ENCODE data around the gene RIT1.
A peak's percentile ranks its signal among the peaks of the same experiment; 100 is the strongest.

RIT1 gene

DNA sequence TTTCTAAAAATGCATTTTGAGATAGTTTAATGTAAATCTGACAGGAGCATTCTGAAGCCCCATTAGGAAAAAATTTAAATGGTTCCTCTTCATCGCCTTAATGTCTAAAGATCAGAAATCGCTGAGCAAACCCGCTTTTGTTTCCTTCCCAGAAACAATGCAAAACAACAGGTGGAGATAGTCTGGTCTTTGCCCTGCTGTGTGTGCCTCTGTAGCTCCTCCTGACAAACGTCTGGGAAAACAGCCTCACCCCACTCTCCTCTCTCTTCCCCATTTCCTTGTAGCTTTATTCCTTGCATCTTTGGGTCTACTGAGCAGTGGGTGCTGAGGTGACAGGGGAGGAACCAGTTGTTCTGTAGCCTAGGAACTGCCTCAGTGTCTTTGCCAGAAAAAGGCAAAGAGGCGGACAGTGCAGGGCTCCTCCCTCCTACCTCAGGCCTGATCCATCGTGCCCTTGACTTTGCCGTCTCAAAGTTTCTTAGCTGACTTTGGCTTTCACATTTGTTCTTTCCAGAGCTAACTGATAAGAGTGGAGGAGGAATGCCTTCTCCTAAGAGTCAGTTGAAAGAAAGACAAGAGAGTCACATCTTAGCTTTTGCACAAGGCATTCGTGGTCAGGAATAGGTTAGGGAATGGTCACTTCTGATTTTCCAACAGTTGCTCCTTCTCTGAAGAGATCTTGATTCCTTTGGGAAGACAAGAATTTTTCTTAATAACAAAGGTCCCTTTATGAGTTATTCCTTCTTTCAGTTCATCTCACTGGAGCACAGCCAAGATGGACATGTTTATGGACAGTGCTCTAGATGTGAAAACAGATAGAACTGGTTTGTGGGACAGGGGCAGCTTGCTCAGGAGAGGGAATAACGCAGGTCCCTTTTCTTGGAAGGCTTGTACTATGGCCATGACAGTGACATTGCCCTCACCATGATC is 26.9 kb downstream of the RIT1 start:
- Histone ChIP-seq H3K4me1 (ENCODE audit: control insufficient read depth, insufficient read depth, low read length) (no peaks in the 10 kb centered on the region), H3K27ac (ENCODE audit: low read depth, low read length) (no peak overlapping the region), H3K4me3 (ENCODE audit: low read length) (no peak overlapping the region), H3K27me3 (ENCODE audit: control insufficient read depth, insufficient read depth, low read length) (no peaks in the 10 kb centered on the region), H3K36me3 (ENCODE audit: control insufficient read depth, insufficient read depth, low read length) (no peaks in the 10 kb centered on the region), H3K9ac (ENCODE audit: low read length) (no peak overlapping the region)

DNA sequence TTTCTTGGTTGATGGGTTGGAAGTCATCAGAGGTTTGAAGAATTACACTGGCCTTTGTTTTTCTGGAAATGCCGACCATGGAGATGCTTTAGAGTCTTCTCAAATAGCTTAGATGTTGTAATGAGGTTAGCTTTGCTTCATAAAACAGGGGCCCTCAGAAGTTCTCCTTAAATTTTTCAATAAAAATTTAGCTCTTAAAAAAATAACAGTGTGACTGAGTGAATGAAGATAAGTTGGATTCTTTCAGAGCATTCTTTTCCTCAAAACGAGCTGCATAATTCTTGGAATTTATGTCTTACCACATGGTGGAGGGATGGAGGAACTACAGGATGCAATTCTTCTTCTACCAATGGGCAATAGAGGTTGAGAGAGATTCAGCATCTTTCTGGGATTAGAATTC is 28.4 kb downstream of the RIT1 start:
- H3K9ac ChIP-seq (ENCODE audit: low read length): no peak overlapping the region
- no peaks in the 10 kb centered on the region for H3K27me3 ChIP-seq (ENCODE audit: control insufficient read depth, insufficient read depth, low read length)
- H3K4me3 ChIP-seq (ENCODE audit: low read length): no peak overlapping the region
- H3K4me1 ChIP-seq (ENCODE audit: control insufficient read depth, insufficient read depth, low read length): no peaks in the 10 kb centered on the region
- H3K36me3 ChIP-seq (ENCODE audit: control insufficient read depth, insufficient read depth, low read length): no peaks in the 10 kb centered on the region
- no peak overlapping the region for H3K27ac ChIP-seq (ENCODE audit: low read depth, low read length)

- no peak overlapping the region for H3K4me3 ChIP-seq (ENCODE audit: low read length)
- H3K27me3 ChIP-seq (ENCODE audit: control insufficient read depth, insufficient read depth, low read length): no peaks in the 10 kb centered on the region
- H3K27ac ChIP-seq (ENCODE audit: low read depth, low read length): no peak overlapping the region
- no peaks in the 10 kb centered on the region for H3K4me1 ChIP-seq (ENCODE audit: control insufficient read depth, insufficient read depth, low read length)
- H3K36me3 ChIP-seq (ENCODE audit: control insufficient read depth, insufficient read depth, low read length): no peaks in the 10 kb centered on the region
- H3K9ac ChIP-seq (ENCODE audit: low read length): no peak overlapping the region
Measured at GRCh38 chr1:155882235-155882634, 28.9 kb downstream of the RIT1 start.

DNA sequence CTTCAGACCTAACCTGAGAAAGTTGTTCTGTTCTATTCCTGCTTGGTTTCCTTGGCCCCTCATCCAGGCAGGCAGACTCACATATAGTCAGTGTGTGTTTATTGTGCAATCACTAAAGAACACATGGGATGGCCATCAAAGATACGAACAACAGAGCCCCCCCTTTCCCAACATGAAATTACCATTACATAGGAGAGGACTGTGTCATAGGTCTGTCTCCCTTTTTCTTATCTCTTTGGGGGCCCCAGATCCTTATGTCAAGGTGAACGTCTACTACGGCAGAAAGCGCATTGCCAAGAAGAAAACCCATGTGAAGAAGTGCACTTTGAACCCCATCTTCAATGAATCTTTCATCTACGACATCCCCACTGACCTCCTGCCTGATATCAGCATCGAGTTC is 30.2 kb downstream of the RIT1 start:
- H3K4me1 ChIP-seq (ENCODE audit: control insufficient read depth, insufficient read depth, low read length): no peaks in the 10 kb centered on the region
- H3K4me3 ChIP-seq (ENCODE audit: low read length): no peak overlapping the region
- no peaks in the 10 kb centered on the region for H3K36me3 ChIP-seq (ENCODE audit: control insufficient read depth, insufficient read depth, low read length)
- H3K27ac ChIP-seq (ENCODE audit: low read depth, low read length): no peak overlapping the region
- no peak overlapping the region for H3K9ac ChIP-seq (ENCODE audit: low read length)
- no peaks in the 10 kb centered on the region for H3K27me3 ChIP-seq (ENCODE audit: control insufficient read depth, insufficient read depth, low read length)

DNA sequence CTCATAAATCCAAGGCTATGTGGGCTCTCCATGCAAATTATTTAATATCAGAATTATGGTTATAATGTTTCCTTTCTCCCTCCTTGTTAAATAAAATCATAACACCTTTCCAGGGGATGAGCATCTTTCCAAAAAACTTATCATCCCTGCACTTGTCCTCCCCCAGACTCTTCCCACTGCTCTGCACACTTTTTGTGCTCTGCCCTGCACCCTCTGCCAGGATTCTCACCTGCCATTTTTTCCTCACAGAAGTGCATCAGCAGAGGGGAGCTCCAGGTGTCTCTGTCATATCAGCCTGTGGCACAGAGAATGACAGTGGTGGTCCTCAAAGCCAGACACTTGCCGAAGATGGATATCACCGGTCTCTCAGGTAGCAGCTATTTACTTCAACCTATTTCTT is 30.9 kb downstream of the RIT1 start:
- H3K4me1 ChIP-seq (ENCODE audit: control insufficient read depth, insufficient read depth, low read length): no peaks in the 10 kb centered on the region
- H3K27me3 ChIP-seq (ENCODE audit: control insufficient read depth, insufficient read depth, low read length): no peaks in the 10 kb centered on the region
- H3K9ac ChIP-seq (ENCODE audit: low read length): no peak overlapping the region
- H3K27ac ChIP-seq (ENCODE audit: low read depth, low read length): no peak overlapping the region
- H3K4me3 ChIP-seq (ENCODE audit: low read length): no peak overlapping the region
- no peaks in the 10 kb centered on the region for H3K36me3 ChIP-seq (ENCODE audit: control insufficient read depth, insufficient read depth, low read length)

GRCh38 chr1:155877945-155878344 is 33.2 kb downstream of the RIT1 start:
- Histone ChIP-seq H3K9ac (ENCODE audit: low read length) (no peak overlapping the region), H3K4me3 (ENCODE audit: low read length) (no peak overlapping the region), H3K4me1 (ENCODE audit: control insufficient read depth, insufficient read depth, low read length) (no peaks in the 10 kb centered on the region), H3K27ac (ENCODE audit: low read depth, low read length) (no peak overlapping the region), H3K36me3 (ENCODE audit: control insufficient read depth, insufficient read depth, low read length) (no peaks in the 10 kb centered on the region), H3K27me3 (ENCODE audit: control insufficient read depth, insufficient read depth, low read length) (no peaks in the 10 kb centered on the region)

GRCh38 chr1:155873860-155874259 is 37.3 kb downstream of the RIT1 start:
- H3K27me3 ChIP-seq (ENCODE audit: control insufficient read depth, insufficient read depth, low read length): no peaks in the 10 kb centered on the region
- H3K4me3 ChIP-seq (ENCODE audit: low read length): no peak overlapping the region
- no peak overlapping the region for H3K9ac ChIP-seq (ENCODE audit: low read length)
- no peak overlapping the region for H3K27ac ChIP-seq (ENCODE audit: low read depth, low read length)
- H3K4me1 ChIP-seq (ENCODE audit: control insufficient read depth, insufficient read depth, low read length): no peaks in the 10 kb centered on the region
- no peaks in the 10 kb centered on the region for H3K36me3 ChIP-seq (ENCODE audit: control insufficient read depth, insufficient read depth, low read length)

GRCh38 chr1:155872527-155872926 is 38.6 kb downstream of the RIT1 start:
- Histone ChIP-seq H3K4me3 (ENCODE audit: low read length) (no peak overlapping the region), H3K4me1 (ENCODE audit: control insufficient read depth, insufficient read depth, low read length) (no peaks in the 10 kb centered on the region), H3K27me3 (ENCODE audit: control insufficient read depth, insufficient read depth, low read length) (no peaks in the 10 kb centered on the region), H3K9ac (ENCODE audit: low read length) (no peak overlapping the region), H3K36me3 (ENCODE audit: control insufficient read depth, insufficient read depth, low read length) (no peaks in the 10 kb centered on the region), H3K27ac (ENCODE audit: low read depth, low read length) (no peak overlapping the region)

- Histone ChIP-seq H3K36me3 (ENCODE audit: control insufficient read depth, insufficient read depth, low read length) (no peaks in the 10 kb centered on the region), H3K27ac (ENCODE audit: low read depth, low read length) (peak overlapping the region; percentile 32), H3K9ac (ENCODE audit: low read length) (no peak overlapping the region), H3K27me3 (ENCODE audit: control insufficient read depth, insufficient read depth, low read length) (no peaks in the 10 kb centered on the region), H3K4me1 (ENCODE audit: control insufficient read depth, insufficient read depth, low read length) (no peaks in the 10 kb centered on the region), H3K4me3 (ENCODE audit: low read length) (no peak overlapping the region)
Measured at GRCh38 chr1:155871390-155871789, 39.8 kb downstream of the RIT1 start.

DNA sequence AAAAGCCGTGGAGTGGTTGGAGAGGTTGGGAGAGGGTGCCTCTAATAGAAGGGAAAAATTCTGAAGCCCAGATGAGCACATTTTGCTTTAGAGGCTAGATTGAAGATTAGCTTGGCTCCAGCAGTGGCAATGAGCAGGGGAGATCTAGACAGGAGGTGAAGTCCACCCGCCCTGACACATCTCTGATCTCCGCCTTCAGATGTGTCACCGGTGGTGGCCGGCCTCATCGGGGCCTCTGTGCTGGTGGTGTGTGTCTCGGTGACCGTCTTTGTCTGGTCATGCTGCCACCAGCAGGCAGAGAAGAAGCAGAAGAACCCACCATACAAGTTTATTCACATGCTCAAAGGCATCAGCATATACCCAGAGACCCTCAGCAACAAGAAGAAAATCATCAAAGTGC is 43.4 kb downstream of the RIT1 start:
- H3K9ac ChIP-seq (ENCODE audit: low read length): no peak overlapping the region
- H3K36me3 ChIP-seq (ENCODE audit: control insufficient read depth, insufficient read depth, low read length): no peaks in the 10 kb centered on the region
- no peak overlapping the region for H3K27ac ChIP-seq (ENCODE audit: low read depth, low read length)
- no peaks in the 10 kb centered on the region for H3K27me3 ChIP-seq (ENCODE audit: control insufficient read depth, insufficient read depth, low read length)
- H3K4me1 ChIP-seq (ENCODE audit: control insufficient read depth, insufficient read depth, low read length): no peaks in the 10 kb centered on the region
- H3K4me3 ChIP-seq (ENCODE audit: low read length): no peak overlapping the region

DNA sequence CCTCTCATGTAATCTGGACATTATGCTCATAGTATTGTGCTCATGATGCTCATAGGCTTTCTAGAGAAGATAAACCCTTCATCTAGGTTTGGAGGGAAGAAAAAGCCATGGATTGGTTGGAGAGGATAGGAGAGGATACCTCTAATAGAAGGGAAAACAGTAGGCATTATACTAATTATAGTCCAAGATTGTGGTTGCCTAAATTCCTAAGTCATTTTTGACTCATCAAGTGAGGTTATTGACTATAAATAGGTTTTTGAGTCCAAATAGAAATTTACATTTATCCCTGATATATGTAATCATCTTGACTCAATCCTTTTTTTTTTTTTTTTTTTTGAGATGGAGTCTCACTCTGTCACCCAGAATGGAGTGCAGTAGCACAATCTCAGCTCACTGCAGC is 46.8 kb downstream of the RIT1 start:
- H3K4me1 ChIP-seq (ENCODE audit: control insufficient read depth, insufficient read depth, low read length): peaks cover 2% of the 10 kb centered on the region
- no peak overlapping the region for H3K9ac ChIP-seq (ENCODE audit: low read length)
- H3K4me3 ChIP-seq (ENCODE audit: low read length): no peak overlapping the region
- H3K27me3 ChIP-seq (ENCODE audit: control insufficient read depth, insufficient read depth, low read length): no peaks in the 10 kb centered on the region
- no peaks in the 10 kb centered on the region for H3K36me3 ChIP-seq (ENCODE audit: control insufficient read depth, insufficient read depth, low read length)
- no peak overlapping the region for H3K27ac ChIP-seq (ENCODE audit: low read depth, low read length)

DNA sequence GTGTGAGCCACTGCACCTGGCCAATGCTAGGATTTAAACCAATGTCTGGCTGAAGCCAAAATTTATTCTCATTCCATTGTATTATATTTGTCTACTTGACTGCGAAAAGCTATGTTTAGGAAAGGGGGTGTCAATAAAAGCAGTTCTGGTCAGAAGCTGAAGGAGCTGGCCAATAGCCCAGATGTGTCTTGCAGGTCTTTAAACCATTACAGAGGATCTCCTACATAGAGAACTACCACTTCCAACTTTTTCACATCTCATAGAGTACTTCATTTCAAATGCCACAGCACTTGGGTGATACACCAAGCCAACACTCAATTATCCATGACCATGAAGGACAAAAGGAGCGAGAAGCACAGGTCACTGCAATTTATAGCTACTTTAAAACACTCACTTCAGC is 49.3 kb downstream of the RIT1 start:
- H3K27ac ChIP-seq (ENCODE audit: low read depth, low read length): no peak overlapping the region
- H3K27me3 ChIP-seq (ENCODE audit: control insufficient read depth, insufficient read depth, low read length): no peaks in the 10 kb centered on the region
- no peaks in the 10 kb centered on the region for H3K36me3 ChIP-seq (ENCODE audit: control insufficient read depth, insufficient read depth, low read length)
- no peak overlapping the region for H3K9ac ChIP-seq (ENCODE audit: low read length)
- H3K4me3 ChIP-seq (ENCODE audit: low read length): no peak overlapping the region
- H3K4me1 ChIP-seq (ENCODE audit: control insufficient read depth, insufficient read depth, low read length): peaks cover 2% of the 10 kb centered on the region

DNA sequence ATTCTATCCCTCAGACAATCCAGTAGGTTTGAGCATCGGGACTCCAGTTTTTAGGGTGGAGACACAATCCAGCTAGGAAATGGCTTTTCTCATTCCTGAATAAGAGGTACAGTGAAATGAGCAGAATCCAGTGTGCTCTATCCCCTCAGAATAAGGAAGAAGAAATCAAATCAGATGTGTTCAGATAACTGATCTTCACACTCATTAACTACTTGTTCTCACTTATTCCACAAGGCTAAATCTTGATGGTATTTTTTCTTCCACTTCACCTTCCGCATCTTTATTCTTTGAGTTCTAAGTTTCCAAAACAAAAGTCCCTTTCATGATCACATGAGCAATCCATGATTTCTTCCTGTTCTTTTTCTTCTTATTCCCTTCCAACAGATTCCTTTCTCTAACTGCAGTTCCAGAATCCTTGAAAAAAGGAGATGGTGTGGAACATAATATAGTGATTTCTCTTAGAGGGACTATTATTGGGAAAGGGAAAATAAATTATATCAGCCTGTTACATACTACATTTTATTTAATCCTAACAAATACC is 50.1 kb downstream of the RIT1 start:
- Histone ChIP-seq H3K4me1 (ENCODE audit: control insufficient read depth, insufficient read depth, low read length) (peaks cover 4% of the 10 kb centered on the region), H3K4me3 (ENCODE audit: low read length) (no peak overlapping the region), H3K9ac (ENCODE audit: low read length) (no peak overlapping the region), H3K27me3 (ENCODE audit: control insufficient read depth, insufficient read depth, low read length) (no peaks in the 10 kb centered on the region), H3K36me3 (ENCODE audit: control insufficient read depth, insufficient read depth, low read length) (no peaks in the 10 kb centered on the region), H3K27ac (ENCODE audit: low read depth, low read length) (peak overlapping the region; percentile 74)

Measured in rectal smooth muscle tissue (tissue), 1 donor.